GM12873 (cell line): Measurements from ENCODE around the gene CHST8.

Experiments used
- CTCF ChIP-seq: IDR thresholded peaks from 2 replicates; pipeline ENCODE4 v1.5.1; 2012; ENCODE audit warnings: low read depth, mild to moderate bottlenecking, moderate library complexity, low read length, control low read depth; ENCODE audit not compliant: insufficient read depth; ENCODE audit errors: missing control alignments

The CHST8 gene

DNA sequence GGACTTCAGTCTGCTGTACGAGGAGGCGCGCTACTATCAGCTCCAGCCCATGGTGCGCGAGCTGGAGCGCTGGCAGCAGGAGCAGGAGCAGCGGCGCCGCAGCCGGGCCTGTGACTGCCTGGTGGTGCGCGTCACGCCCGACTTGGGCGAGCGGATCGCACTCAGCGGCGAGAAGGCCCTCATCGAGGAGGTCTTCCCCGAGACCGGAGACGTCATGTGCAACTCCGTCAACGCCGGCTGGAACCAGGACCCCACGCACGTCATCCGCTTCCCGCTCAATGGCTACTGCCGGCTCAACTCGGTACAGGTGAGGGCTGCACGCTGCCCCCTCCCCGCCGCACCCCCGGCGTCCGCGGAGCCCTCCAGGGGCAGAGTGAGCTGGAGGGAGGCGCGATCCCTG, 189.5 kb downstream of the CHST8 start:
- TF ChIP-seq CTCF, result no peak

DNA sequence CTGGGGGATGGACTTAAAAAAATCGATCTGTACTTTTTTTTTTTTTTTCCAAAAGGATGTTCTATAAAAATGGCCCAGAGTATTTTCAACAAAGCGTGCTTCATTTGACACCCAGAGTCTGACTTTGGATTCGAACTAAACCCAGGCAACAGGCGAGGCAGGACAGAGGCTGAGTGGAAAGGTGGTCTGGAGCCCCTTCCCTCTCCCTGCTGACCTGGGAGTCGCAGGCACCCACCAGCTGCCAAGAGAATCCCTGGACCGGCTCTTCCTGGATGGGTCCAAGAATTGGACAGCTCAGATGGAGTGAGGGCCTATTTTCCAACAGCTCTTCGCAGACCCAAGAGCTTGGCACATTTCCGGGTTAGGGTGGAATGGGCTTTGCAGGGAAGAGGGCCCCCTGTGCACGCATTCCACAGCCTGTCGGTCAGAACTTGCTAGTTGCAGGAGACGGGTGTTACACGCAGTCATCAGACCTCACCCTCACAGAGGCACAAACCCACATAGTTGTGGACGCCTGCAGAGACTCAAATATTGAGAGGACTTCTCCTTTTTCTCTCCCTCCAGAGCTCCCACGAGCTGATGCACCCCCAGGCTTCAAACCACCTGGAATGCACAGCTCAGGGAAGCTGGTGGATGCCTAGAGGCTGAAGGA, 190.1 kb downstream of the CHST8 start:
- TF ChIP-seq CTCF, result no peak

DNA sequence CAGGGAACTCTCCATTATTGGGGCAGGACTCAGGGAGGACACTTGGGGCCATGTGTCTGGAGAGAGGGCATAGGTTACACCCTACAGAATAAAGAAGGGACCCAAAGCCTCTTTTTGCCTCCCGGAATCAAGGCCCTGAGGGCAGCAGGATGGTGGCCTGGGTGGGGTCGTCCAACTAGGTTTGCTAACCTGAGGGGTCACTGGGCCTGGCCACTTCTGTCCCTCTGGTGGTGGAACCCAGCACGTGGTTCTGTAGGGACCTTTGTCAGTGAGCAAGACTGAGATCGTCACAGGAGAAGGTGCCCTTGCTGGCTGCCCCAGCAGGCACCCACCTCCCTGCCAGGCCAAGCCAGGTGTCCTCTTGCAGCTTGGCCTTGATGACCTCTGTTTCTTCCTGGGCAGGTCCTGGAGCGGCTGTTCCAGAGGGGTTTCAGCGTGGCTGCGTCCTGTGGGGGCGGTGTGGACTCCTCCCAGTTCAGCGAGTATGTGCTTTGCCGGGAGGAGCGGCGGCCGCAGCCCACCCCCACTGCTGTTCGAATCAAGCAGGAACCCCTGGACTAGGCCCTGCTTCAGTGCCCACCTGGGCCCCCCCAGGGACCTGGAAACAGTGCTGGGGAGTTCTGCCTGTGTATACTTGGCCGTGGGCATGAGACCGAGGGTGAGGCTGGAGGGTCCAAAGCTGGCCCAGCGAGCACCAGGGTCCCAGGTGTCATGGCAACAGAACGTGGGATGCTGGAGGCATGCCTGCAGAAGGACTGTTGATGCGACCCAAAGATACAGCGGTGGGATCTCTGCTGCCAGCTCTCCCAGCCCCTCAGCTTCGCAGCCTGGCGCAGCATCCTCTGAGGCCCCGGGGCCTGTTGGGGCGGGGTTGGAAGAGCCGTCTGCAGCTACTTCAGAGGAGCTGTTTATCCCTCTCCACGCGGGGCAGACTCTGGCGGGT, 190.9 kb downstream of the CHST8 start:
- TF ChIP-seq CTCF, result no peak

GRCh38 chr19:33813391-33814101, 191.8 kb downstream of the CHST8 start:
- TF ChIP-seq CTCF, result no peak

GRCh38 chr19:33814181-33815165, 192.7 kb downstream of the CHST8 start:
- no peak for TF ChIP-seq CTCF

DNA sequence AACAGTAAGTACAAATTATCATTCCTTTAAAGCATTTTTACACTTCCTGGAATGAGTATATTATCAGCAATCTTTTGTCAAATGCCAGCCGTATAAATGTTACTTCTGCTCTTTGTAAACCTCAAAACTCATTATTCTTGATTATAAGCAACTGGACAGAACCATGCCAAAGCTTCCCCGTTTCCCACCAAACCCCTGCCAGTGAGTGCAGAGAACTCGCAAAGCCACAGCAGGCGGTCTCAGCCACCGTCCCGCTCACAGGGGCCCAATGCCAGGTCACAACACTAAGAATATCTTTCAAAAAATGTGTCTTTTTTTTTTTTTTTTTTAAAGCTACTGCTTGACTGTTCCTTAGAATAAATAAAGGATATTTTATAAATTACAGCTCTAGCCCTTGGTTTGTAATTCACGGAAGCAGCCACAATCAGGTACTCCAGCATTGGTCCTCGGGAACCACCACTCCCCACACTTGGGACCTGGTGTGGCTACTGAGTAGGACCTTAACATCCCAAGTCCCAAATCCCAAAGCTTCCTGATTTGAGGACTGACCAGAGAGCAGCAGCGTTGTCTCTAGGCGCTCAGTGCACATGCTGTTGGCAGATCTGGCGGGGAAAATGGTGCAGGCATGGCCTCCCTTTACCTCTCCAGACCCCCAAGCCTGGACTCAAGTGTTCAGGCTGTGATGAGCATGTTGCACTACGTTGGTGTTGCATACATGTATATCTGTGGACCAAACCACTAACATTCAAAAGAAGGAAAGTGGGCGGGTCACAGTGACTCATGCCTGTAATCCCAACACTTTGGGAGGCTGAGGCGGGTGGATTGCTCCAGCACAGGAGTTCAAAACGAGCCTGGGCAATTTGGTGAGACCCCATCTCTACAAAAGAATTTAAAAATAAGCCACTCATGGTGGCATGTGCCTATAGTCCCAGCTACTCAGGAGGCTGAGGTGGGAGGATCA, 193.9 kb downstream of the CHST8 start:
- TF ChIP-seq CTCF, result no peak
